HCT116 (cell line): ENCODE data around the gene ISYNA1. TPM values are rescaled to one million over a fixed set of nuclear protein-coding genes. Genes with fewer than 3 reads are reported as not detected.

Source experiments
- ATAC-seq: fragments of 200-7000 bp; cut with Tn5 transposase; 2 replicates; pipeline ENCODE4 v1.9.1; 2020; ENCODE audit warnings: mild to moderate bottlenecking, moderate library complexity
- BruUV-seq: library from RNA; stranded (reverse); fragments of 400-500 nt; replicated peaks from 2 replicates; lab custom pipeline; 2021; lab: Mats Ljungman, UMichigan
- CTCF ChIA-PET: fragments of 300-600 bp; sonication (Branson Sonifier 250); formaldehyde crosslinking; loops from one replicate; lab custom pipeline; 2021; ENCODE audit warnings: antibody characterized with exemption; lab: Charles Lee
- POLR2A ChIA-PET: fragments of 300-600, 350-600 bp; sonication (Branson Sonifier 250); formaldehyde crosslinking; loops from one replicate; lab custom pipeline; 2021; ENCODE audit warnings: antibody characterized with exemption; lab: Charles Lee
- RAD21 ChIA-PET, 2 experiments: fragments of 300-600 bp; sonication (Branson Sonifier 250); formaldehyde crosslinking; loops; one replicate each; lab custom pipeline; 2023; ENCODE audit warnings: low total read pairs in 2 of 2; ENCODE audit not compliant: uncharacterized antibody in 2 of 2, unreplicated experiment in 2 of 2, low non-redundant PET in 1 of 2; lab: Charles Lee
- DNase-seq: peaks from one replicate; pipeline ENCODE4 v3.0.0-alpha.2; 2010; ENCODE audit warnings: low read depth, low spot score
- H2AFZ ChIP-seq: fragments of 200-600 bp; shearing (Covaris generic), sonication (generic); 2 replicates; pipeline ENCODE4 v1.6.1; 2017; ENCODE audit warnings: low read depth, mixed run types, mixed read lengths, antibody characterized with exemption, low read length; ENCODE audit not compliant: poor library complexity, severe bottlenecking
- H3K27ac ChIP-seq: 2 replicates; pipeline ENCODE4 v1.5.1; 2012; ENCODE audit warnings: low read depth, low read length
- H3K27me3 ChIP-seq: fragments of 200-600 bp; sonication (generic); 2 replicates; pipeline ENCODE4 v1.6.1; 2016; ENCODE audit warnings: mixed run types, low read length, mixed read lengths; ENCODE audit not compliant: insufficient read depth
- H3K36me3 ChIP-seq, 2 experiments: fragments of 200-500 bp in 1 of 2; fragments of 200-600 bp in 1 of 2; sonication (Bioruptor generic) in 1 of 2; sonication (generic) in 1 of 2; 2 replicates each; pipeline versions ENCODE4 v1.5.1 to v1.6.1; 2014 to 2016; ENCODE audit warnings: low read length in 2 of 2, inconsistent platforms in 1 of 2, mixed read lengths in 1 of 2, mixed run types in 1 of 2; ENCODE audit not compliant: insufficient read depth in 2 of 2, control insufficient read depth in 1 of 2
- H3K4me1 ChIP-seq, 2 experiments: fragments of 200-600 bp in 1 of 2; sonication (generic) in 1 of 2; 2 replicates each; pipeline versions ENCODE4 v1.5.1 to v1.6.1; 2012 to 2017; ENCODE audit warnings: low read length in 2 of 2, inconsistent platforms in 1 of 2, mild to moderate bottlenecking in 1 of 2, mixed read lengths in 1 of 2, mixed run types in 1 of 2, moderate library complexity in 1 of 2; ENCODE audit not compliant: insufficient read depth in 2 of 2, control insufficient read depth in 1 of 2
- H3K4me2 ChIP-seq: fragments of 200-600 bp; sonication (generic); 2 replicates; pipeline ENCODE4 v1.6.1; 2017; ENCODE audit warnings: mixed run types, low read length, mixed read lengths
- H3K4me3 ChIP-seq, 2 experiments: fragments of 200-600 bp in 1 of 2; sonication (generic) in 1 of 2; replicated peaks in 1 of 2; 2 replicates each; pipeline ENCODE4 v1.5.1; 2011 to 2016; ENCODE audit warnings: low read length in 2 of 2, control low read depth in 1 of 2, low read depth in 1 of 2, mild to moderate bottlenecking in 1 of 2, mixed read lengths in 1 of 2, mixed run types in 1 of 2
- H3K79me2 ChIP-seq: fragments of 200-600 bp; sonication (generic); 2 replicates; pipeline ENCODE4 v1.6.1; 2017; ENCODE audit warnings: mild to moderate bottlenecking, mixed run types, low read length, moderate library complexity, mixed read lengths; ENCODE audit not compliant: insufficient read depth
- H3K9ac ChIP-seq: fragments of 200-600 bp; sonication (generic); 2 replicates; pipeline ENCODE4 v1.6.1; 2016; ENCODE audit warnings: low read length, mixed read lengths
- H3K9me2 ChIP-seq: fragments of 200-600 bp; sonication (generic), shearing (Covaris generic); 2 replicates; pipeline ENCODE4 v1.6.1; 2017; ENCODE audit warnings: mixed run types, mild to moderate bottlenecking, moderate library complexity; ENCODE audit not compliant: insufficient read depth
- H3K9me3 ChIP-seq, 2 experiments: fragments of 200-500 bp in 1 of 2; fragments of 200-600 bp in 1 of 2; sonication (Bioruptor generic) in 1 of 2; sonication (generic) in 1 of 2; 2 replicates each; pipeline ENCODE4 v1.6.1; 2014 to 2017; ENCODE audit warnings: low read length in 2 of 2, mixed read lengths in 2 of 2, inconsistent platforms in 1 of 2, low read depth in 1 of 2, mild to moderate bottlenecking in 1 of 2, mixed run types in 1 of 2, moderate library complexity in 1 of 2; ENCODE audit not compliant: control insufficient read depth in 1 of 2, insufficient read depth in 1 of 2
- H4K20me1 ChIP-seq: fragments of 200-600 bp; sonication (generic), shearing (Covaris generic); 2 replicates; pipeline ENCODE4 v1.6.1; 2017; ENCODE audit warnings: mixed run types, mild to moderate bottlenecking, moderate library complexity; ENCODE audit not compliant: insufficient read depth
- CBX3 ChIP-seq: IDR thresholded peaks from 2 replicates; pipeline ENCODE4 v1.6.1; 2012; ENCODE audit warnings: low read depth
- CEBPB ChIP-seq: IDR thresholded peaks from 2 replicates; pipeline ENCODE4 v1.6.1; 2012; ENCODE audit warnings: low read depth
- EGR1 ChIP-seq: IDR thresholded peaks from 2 replicates; pipeline ENCODE4 v1.6.1; 2012; ENCODE audit warnings: low read depth
- ELF1 ChIP-seq: IDR thresholded peaks from 2 replicates; pipeline ENCODE4 v1.6.1; 2012; ENCODE audit warnings: low read depth, borderline replicate concordance
- FOSL1 ChIP-seq: IDR thresholded peaks from 2 replicates; pipeline ENCODE4 v1.6.1; 2012; ENCODE audit warnings: low read depth
- SIN3A ChIP-seq: IDR thresholded peaks from 2 replicates; pipeline ENCODE4 v1.6.1; 2012; ENCODE audit warnings: low read depth
- SP1 ChIP-seq: IDR thresholded peaks from 2 replicates; pipeline ENCODE4 v1.6.1; 2012; ENCODE audit warnings: low read depth
- SRF ChIP-seq: IDR thresholded peaks from 2 replicates; pipeline ENCODE4 v1.6.1; 2012; ENCODE audit warnings: low read depth
- TCF7L2 ChIP-seq: IDR thresholded peaks from 2 replicates; pipeline ENCODE4 v1.7.0; 2011; ENCODE audit warnings: borderline replicate concordance, inconsistent platforms; ENCODE audit not compliant: insufficient read depth, insufficient read length; ENCODE audit errors: extremely low read depth
- ZNF274 ChIP-seq: fragments of 200-500 bp; sonication (Bioruptor generic); IDR thresholded peaks from 2 replicates; pipeline ENCODE4 v1.6.1; 2014; ENCODE audit warnings: mild to moderate bottlenecking, low read depth, low read length, inconsistent platforms
- intact Hi-C: fragments of 100-400 bp; cut with micrococcal nuclease; formaldehyde crosslinking; loops from 2 replicates; pipeline ENCODE4 v1.10.0; 2022
- total RNA-seq: library from RNA; stranded (reverse); gene quantifications from one replicate; pipeline ENCODE4 v1.2.1, GENCODE V29; 2021; ENCODE audit not compliant: unreplicated experiment
- TF ChIP-seq, protein P1 (sequence below): IDR thresholded peaks from 2 replicates; pipeline ENCODE4 v1.6.1; 2012
- TF ChIP-seq, protein P2 (sequence below): IDR thresholded peaks from 2 replicates; pipeline ENCODE4 v1.6.1; 2011; ENCODE audit warnings: mild to moderate bottlenecking, low read length, moderate library complexity; ENCODE audit not compliant: insufficient replicate concordance; ENCODE audit errors: extremely low read depth
- TF ChIP-seq, protein P3 (sequence below), 3 experiments: fragments of 200-600 bp in 1 of 3; sonication (generic) in 1 of 3; IDR thresholded peaks in 2 of 3; conservative IDR thresholded peaks in 1 of 3; 2 replicates each; pipeline ENCODE4 v1.5.1; 2012 to 2017; ENCODE audit warnings: low read depth in 2 of 3, low read length in 2 of 3, antibody characterized with exemption in 1 of 3, borderline replicate concordance in 1 of 3, control low read depth in 1 of 3, mild to moderate bottlenecking in 1 of 3, mixed read lengths in 1 of 3, mixed run types in 1 of 3, moderate library complexity in 1 of 3; ENCODE audit not compliant: insufficient read depth in 1 of 3

ISYNA1 gene
- total RNA-seq, 1 experiment from 2014 or later = 365 TPM

DNA sequence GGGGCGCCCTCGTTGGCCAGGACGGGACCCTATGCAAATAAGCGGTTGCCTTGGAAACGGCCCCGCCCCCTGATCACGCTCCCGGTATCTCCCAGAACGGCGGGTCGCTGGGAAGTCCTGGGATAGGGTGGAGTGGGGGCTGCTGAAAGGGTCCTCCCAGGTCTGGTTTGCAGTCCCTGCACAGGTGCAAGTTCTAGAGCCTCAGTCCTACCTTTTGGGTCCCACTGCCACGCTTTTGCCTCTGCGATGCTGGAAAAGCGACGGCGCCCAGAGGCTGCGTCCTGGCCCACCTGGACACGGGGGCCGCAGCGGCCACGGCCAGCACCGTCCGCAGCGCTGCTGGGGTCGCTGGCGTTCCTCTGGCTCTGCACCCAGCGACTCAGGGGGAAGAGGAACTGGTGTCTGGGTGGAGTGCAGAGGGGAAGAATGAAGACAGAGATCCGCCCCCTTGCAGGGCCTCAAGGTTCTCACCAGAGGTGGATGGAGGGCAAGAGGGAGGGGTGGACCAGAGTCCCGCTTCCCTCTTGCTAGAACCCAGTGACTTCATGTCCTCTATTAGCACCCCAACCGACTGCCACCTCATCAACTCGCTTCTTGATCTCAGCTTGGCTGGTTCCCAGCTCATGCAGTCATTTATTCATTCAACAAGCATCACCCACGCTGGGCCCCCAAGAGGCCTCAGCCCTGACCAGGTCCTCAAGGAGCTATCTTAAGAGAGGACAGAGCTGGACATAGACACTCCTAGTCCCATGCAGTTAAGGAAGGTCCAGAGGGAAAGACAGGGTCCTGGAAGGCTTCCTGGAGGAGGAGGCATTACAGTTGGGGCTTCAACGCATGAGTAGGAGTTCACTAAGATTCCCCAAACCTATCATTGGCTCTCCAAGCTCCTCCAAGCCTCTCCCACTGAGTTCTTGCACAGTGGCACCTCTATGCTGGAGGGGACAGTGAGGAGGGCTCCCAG lies 40.4 kb downstream of the ISYNA1 start, which contains the start of gene LRRC25:
TSS of gene LRRC25 (minus strand) at position 381 of the 961 bp plus-strand sequence. CDS start 659 bp downstream, outside the sequence.
- H3K9me2 ChIP-seq = no peaks in the 10 kb centered on the region
- no peak for DNase-seq
- no peaks in the 10 kb centered on the region for H3K36me3 ChIP-seq
- H3K27me3 ChIP-seq = no peaks in the 10 kb centered on the region
- TF ChIP-seq SIN3A (no peak), ELF1 (no peak), SP1 (no peak), EGR1 (no peak), FOSL1 (no peak), CBX3 (no peak), SRF (no peak), CEBPB (no peak), ZNF274 (no peak), TCF7L2 (no peak)
- TF ChIP-seq, protein P1, sequence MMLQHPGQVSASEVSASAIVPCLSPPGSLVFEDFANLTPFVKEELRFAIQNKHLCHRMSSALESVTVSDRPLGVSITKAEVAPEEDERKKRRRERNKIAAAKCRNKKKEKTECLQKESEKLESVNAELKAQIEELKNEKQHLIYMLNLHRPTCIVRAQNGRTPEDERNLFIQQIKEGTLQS = no peak
- TF ChIP-seq, protein P2, sequence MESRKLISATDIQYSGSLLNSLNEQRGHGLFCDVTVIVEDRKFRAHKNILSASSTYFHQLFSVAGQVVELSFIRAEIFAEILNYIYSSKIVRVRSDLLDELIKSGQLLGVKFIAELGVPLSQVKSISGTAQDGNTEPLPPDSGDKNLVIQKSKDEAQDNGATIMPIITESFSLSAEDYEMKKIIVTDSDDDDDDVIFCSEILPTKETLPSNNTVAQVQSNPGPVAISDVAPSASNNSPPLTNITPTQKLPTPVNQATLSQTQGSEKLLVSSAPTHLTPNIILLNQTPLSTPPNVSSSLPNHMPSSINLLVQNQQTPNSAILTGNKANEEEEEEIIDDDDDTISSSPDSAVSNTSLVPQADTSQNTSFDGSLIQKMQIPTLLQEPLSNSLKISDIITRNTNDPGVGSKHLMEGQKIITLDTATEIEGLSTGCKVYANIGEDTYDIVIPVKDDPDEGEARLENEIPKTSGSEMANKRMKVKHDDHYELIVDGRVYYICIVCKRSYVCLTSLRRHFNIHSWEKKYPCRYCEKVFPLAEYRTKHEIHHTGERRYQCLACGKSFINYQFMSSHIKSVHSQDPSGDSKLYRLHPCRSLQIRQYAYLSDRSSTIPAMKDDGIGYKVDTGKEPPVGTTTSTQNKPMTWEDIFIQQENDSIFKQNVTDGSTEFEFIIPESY = no peak
- TF ChIP-seq, protein P3, sequence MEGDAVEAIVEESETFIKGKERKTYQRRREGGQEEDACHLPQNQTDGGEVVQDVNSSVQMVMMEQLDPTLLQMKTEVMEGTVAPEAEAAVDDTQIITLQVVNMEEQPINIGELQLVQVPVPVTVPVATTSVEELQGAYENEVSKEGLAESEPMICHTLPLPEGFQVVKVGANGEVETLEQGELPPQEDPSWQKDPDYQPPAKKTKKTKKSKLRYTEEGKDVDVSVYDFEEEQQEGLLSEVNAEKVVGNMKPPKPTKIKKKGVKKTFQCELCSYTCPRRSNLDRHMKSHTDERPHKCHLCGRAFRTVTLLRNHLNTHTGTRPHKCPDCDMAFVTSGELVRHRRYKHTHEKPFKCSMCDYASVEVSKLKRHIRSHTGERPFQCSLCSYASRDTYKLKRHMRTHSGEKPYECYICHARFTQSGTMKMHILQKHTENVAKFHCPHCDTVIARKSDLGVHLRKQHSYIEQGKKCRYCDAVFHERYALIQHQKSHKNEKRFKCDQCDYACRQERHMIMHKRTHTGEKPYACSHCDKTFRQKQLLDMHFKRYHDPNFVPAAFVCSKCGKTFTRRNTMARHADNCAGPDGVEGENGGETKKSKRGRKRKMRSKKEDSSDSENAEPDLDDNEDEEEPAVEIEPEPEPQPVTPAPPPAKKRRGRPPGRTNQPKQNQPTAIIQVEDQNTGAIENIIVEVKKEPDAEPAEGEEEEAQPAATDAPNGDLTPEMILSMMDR (IDR thresholded peaks at IDR 0.05 in 2 of 3, conservative IDR thresholded peaks at IDR 0.05 in 1 of 3; ENCODE audit: borderline replicate concordance in 1 of 3, insufficient read depth in 1 of 3, low read depth in 2 of 3, low read length in 2 of 3) = no peak
- ChIA-PET POLR2A (interaction anchor here (1.0 kb wide), 1 partner anchor 12 kb away, joined by 4 read pairs; the partner anchor contains the start of gene GDF15), CTCF (no interaction called here), RAD21 (no interaction called here)
- no peak for ATAC-seq
- H2AFZ ChIP-seq = no peak within 1 kb of the TSS
- H4K20me1 ChIP-seq = no peaks in the 10 kb centered on the region
- no peak within 1 kb of the TSS for H3K27ac ChIP-seq
- no peak within 1 kb of the TSS for H3K4me2 ChIP-seq
- H3K9me3 ChIP-seq = no peaks in the 10 kb centered on the region
- no peak within 1 kb of the TSS for H3K9ac ChIP-seq
- H3K79me2 ChIP-seq = no peaks in the 10 kb centered on the region
- H3K4me1 ChIP-seq = peaks cover 9 to 22% of the 10 kb centered on the region in 2 experiments
- BruUV-seq = no TSS peak
- no peak within 1 kb of the TSS for H3K4me3 ChIP-seq
- intact Hi-C loops = no loop called here
